ENCODE results near the gene AP4B1.
"Not testable (repeated sequence)": the region's sequence is repeated elsewhere in the genome, so short reads cannot be mapped to it uniquely, and the experiment has no call there.

Gene AP4B1

DNA sequence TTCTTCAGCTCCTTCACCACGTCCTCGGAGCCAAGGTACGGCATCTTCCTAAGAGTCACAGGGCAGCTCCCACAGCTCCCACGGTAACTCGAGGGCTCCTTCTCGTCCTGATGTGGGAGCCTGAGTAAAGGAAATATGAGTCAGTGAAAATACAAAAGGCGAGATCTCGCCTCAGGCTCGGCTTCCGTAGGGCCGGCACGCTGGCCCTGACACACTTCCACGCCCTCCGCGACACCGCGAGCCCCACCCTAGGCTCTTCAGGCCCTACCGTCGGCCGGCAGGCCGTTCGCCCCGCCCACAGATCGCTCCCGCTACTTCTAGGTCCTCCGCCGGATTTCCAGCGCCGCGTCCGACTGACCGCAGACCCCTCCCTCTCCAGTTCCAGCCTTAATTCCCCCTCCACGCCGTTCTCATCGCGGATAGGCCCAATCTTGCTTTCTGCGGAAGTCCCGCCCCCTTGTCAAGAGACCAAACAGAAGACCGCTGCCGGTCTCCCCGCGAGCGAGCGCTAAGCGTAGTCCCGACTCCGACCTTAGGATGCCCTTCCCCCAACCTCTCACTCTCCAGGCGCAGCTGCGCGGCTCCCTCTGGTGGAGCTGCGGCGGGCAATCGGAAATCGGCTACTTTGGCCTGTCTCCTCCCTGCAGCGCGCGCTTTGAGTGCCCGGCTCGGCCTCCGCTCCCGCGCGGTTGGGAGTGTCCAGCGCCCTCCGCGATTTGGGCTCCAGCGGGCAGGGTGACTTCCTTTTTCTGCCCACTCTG, at the start of gene AP4B1, which contains the start of gene DCLRE1B:
Gene AP4B1, minus strand, starts transcription at position 126 of the 761 bp plus-strand sequence. Its CDS starts 82 bp downstream, at position 44.
Gene DCLRE1B, plus strand, starts transcription at position 653 of the 761 bp plus-strand sequence. CDS start 261 bp downstream, outside the sequence.
- FAIRE-seq, result peak; percentile 95

DNA sequence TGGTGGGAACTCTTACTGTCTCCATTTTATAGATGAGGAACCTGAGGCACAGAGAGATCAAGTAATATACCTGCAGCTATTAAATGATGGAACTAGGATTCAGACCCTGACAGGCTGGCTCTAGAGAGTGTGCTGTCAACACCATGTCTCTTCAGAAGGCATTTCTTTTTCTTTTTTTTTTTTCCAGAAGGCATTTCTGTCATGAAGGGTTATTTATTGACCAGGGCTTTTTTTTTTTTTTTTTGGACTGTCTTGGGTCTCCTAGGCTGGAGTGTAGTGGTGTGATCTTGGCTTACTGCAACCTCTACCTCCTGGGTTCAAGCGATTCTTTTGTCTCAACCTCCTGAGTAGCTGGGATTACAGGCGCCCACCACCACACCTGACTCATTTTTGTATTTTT, 47.1 kb upstream of the AP4B1 start:
- no peak for FAIRE-seq

DNA sequence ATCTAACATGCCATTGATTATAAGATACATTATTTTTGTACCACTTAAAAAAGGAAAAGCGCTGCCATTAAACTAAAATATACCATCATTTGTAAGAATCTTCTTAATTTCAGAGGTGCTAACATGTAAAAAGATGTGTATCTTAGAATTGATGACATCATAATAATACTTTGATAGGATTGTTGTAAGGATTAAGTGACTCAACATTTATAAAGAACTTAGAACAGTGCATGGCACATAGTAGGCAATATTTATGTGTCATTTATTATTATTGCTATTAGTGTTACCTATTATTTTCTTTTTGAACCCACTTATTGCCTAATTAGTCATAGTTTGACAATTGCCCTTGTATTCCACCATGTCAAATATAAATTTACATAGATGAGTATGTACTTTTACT, 46.3 kb upstream of the AP4B1 start:
- FAIRE-seq, result no peak

DNA sequence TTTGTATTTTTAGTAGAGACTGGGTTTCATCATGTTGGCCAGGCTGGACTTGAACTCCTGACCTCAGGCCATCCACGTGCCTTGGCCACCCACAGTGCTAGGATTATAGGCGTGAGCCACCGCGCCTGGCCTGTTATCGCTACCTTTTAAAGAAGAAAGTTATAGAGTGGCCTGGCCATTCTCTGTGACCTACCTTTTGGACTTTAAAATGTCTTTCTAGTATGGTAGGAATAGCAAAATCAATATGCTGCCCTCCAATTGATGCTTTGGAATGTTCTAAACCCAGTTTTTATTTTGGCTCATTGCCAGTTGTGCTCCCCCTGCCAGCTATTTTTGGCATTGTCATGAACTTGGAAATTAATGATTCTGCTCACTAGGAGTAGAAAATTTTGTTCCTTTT, 44.4 kb upstream of the AP4B1 start:
- FAIRE-seq, result no peak

DNA sequence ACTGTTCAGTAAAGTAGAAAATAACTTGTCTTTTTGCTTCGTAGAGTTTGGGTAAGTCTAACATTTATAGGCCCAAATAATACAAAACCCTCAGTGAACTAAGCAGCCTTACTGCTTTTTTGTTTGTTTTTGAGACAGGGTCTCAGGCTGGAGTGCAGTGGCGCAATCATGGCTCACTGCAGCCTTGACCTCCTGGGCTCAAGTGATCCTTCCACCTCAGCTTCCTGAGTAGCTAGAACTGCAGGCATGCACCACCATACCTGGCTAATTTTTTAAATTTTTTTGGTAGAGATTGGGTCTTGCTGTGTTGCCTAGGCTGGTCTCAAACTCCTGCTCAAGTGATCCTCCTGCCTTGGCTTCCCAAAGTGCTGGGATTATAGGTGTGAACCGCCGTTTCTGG, 43.6 kb upstream of the AP4B1 start:
- FAIRE-seq, result not testable (repeated sequence)

DNA sequence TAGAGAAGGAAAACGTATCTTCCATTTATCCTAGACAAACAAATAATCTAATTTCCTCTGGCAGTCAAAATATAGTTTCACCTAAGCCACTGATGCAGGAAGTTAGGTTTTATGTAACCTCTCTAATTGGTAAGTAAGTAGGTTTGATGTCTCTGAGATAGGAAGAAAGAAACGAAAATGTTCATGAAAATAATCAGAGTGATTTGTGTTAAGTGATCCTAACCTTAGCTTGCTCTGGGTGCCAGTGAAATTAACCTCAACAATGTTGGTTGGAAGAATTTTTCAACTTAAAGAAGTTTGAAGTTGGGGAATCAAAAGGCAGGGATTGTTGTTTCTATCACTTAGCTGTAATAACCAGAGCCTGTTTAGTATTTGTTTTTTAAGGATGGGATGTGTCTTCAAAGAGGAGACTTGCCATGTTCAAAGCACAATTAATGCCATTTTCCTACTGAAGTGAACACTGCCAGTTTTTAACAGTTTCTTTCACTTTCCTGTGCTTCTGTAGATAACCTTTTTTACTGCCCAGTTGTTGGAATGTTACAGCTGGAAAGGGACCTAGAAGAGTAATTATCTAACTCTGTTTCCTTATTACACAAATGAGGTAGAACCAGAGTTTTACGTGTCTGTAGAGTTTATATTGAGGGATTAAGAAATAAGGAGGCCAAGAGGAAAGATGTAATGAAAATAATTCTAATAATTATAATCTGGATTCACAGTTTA, 42.9 kb upstream of the AP4B1 start:
- no peak for FAIRE-seq

DNA sequence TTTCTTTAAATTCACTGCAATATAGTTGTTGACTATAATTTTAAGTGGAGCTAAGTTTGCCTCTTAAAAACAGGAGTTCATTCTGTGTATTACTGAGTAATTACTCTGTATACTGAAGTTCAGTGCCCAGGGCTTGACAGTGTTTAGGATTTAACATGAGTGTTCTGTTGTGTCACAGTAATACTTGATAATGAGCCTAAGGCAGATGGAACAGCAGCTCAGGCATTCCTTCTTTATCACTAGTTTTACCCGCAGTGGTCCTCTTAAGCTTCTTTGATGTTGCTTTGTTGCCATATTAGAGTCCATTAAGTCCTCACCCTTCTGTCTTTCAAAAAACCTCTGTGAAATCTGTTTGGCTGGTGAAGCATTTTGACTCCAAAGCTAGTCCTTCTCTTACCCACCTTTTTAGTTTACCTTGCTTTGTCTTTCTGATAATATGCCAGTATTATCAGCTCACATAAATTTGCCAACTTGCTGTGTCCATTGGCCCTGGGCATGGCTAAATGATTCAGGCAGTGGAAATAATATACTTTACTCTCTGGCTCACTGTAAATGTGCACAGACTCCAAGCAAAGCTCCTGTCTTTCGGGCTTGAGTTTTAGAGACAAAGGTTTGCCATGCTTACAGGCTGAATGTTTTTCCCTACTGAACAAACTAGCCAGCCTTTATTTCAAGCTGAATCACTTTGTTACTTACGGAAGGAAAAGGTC, 42.2 kb upstream of the AP4B1 start:
- no peak for FAIRE-seq

DNA sequence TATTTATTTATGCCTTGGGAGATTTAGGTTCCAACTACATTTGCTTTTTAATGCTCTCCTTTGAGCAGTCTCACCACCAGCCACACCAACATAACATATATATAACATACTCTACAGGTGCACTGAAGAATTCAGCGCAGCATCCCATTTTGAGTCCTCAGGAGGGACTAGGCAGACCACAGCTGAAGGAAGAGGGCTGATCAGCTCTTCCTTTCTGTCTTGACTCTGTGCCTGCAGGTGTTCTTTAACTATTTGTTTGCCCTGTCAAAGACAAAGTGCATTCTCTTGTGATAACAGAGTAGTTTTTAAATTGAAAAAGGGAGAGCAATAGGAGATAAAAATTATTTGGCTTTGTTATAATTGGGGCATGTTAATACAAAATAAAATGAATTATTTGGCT, 41.5 kb upstream of the AP4B1 start:
- FAIRE-seq, result no peak

DNA sequence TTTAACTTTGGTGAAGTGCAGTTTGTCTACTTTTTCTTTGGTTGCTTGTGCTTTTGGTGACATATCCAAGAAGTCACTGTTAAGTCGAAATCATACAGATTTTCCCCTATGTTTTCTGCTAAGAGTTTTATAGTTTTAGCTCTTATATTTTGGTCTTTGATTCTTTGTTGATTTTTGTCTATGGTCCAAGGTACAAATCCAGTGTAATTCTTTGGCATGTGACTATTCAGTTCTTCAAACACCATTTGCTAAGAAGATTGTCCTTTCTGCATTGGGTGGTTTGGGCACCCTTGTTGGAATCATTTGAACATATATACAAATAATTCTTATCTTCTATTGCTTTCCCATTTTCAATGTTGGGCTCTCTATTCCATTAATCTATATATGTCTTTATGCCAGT, 40.7 kb upstream of the AP4B1 start:
- no peak for FAIRE-seq

DNA sequence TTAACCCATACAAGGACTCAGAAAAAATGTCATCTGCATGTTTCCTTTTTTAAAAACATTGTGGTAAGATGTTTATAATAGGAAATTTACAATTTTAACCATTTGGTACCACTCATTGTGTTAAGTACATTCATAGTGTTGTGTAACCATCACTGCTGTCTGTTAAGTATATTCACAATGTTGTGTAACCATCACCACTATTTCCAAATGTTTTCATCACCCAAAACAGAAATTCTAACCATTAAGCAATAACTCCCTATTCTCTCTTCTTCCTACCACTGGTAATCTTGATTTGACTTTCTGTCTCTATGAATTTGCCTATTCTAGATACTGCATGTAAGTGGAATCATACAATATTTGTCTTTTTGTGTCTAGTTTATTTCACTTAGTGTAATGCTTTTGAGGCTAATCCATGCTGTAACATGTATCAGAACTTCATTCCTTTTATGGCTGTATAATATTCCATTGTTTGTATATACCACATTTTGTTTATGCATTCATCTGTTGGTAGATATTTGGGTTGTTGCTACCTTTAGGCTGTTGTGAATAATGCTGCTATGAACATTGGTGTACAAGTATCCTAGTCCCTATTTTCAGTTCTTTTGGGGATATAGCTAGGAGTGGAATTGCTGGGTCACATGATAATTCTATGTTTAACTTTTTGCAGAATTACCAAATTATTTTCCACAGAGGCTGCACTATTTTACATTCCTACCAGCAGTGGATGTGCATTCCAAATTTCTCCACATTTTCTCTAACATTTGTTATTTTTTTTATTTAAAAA, 38.6 kb upstream of the AP4B1 start:
- no peak for FAIRE-seq

DNA sequence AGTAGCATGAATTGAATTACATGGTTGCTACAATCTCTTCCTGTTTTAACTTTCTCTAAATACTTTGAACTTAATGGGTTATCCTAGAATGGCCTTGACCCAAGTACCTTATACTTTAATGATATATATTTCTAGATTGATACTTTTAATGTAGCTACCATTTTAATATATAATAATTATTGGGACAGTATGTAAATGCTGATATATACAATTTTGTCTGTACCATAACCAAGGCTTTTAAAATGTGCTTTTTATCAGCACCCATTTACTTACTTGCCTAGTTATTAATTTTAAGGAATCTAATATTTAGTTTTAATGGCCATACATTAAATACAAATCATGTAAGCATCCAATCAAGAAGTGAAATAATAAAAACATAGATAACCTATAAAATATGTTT, 37.9 kb upstream of the AP4B1 start:
- no peak for FAIRE-seq

DNA sequence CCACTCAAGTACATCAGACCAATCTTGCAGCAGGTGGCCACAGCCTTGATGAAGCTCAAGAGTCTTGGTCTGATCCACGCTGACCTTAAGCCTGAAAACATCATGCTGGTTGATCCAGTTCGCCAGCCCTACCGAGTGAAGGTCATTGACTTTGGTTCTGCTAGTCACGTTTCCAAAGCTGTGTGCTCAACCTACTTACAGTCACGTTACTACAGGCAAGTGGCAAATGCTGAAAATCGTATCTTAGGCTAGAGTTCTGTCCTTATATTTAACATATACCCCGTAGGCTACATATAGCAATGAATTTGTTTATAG, 36.6 kb upstream of the AP4B1 start:
- no peak for FAIRE-seq

DNA sequence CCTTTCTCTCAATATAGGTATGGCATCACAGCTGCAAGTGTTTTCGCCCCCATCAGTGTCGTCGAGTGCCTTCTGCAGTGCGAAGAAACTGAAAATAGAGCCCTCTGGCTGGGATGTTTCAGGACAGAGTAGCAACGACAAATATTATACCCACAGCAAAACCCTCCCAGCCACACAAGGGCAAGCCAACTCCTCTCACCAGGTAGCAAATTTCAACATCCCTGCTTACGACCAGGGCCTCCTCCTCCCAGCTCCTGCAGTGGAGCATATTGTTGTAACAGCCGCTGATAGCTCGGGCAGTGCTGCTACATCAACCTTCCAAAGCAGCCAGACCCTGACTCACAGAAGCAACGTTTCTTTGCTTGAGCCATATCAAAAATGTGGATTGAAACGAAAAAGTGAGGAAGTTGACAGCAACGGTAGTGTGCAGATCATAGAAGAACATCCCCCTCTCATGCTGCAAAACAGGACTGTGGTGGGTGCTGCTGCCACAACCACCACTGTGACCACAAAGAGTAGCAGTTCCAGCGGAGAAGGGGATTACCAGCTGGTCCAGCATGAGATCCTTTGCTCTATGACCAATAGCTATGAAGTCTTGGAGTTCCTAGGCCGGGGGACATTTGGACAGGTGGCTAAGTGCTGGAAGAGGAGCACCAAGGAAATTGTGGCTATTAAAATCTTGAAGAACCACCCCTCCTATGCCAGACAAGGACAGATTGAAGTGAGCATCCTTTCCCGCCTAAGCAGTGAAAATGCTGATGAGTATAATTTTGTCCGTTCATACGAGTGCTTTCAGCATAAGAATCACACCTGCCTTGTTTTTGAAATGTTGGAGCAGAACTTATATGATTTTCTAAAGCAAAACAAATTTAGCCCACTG, 36.0 kb upstream of the AP4B1 start:
- FAIRE-seq, result no peak

DNA sequence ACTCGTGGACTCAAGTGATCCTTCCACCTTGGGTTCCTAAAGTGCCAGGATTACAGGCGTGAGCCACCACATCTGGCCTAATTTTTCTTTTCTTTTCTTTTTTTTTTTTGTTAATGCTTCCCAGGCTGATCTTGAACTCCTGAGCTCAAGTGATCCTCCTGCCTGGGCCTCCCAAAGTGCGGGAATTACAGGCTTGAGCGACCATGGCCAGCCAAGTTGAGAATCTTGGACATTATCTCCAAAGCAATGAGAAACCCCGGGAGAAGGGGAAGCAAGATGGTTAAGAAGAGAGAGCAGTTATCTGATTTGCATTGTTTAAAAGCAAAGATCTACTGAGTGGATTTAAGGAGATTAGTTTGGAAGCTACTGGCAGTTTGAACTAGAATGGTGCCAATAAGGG, 33.6 kb upstream of the AP4B1 start:
- FAIRE-seq, result no peak

DNA sequence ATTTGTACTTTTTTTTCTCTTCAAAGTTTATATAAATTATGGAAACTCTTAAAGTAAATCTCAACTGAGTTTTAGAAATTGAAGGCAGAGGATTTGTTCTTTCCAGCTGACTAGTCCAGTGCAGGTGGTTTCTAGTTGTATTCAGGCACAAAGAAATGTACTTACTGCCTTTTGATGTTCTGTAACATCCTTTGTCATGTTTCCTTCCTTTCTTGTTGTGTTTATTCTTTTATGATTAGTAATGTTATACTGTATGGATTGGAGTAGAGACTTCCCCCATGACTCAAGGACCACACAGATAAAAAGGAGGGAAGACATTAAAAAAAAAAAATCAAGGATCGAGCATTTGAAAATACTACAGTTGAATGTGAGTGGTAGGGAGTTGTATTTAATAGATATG, 32.5 kb upstream of the AP4B1 start:
- FAIRE-seq, result no peak

DNA sequence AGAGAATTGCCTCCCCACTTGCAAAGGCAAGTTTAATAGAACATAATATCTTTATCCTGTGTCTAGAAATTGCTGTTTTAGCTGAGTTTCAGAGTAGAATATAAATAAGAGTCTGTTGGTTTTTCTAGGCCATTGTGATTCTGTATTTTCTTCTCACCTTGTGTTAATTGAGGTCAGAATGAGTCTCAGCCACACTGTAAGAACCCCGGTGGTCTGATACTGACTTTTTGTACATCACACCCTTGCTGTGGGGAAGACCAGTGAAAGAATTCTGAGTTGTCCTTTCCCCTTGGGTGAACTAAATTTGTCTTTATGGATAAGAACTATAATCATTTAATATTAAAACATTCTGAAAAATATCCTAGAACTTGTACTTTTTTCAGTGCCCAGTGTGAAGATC, 31.4 kb upstream of the AP4B1 start:
- no peak for FAIRE-seq

DNA sequence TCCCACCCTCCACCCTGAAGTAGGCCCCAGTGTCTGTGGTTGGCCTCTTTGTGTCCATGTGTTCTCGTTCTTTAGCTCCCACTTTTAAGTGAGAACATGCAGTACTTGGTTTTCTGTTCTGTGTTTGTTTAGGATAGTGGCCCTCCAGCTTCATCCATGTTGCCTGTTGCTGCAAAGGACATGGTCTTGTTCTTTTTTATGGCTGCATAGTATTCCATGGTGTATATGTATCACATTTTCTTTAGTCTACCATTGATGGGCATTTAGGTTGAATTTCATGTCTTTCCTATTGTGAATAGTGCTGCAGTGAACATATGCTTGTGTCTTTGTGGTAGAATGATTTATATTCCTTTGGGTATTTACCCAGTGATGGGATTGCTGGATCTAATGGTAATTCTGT, 30.6 kb upstream of the AP4B1 start:
- no peak for FAIRE-seq

DNA sequence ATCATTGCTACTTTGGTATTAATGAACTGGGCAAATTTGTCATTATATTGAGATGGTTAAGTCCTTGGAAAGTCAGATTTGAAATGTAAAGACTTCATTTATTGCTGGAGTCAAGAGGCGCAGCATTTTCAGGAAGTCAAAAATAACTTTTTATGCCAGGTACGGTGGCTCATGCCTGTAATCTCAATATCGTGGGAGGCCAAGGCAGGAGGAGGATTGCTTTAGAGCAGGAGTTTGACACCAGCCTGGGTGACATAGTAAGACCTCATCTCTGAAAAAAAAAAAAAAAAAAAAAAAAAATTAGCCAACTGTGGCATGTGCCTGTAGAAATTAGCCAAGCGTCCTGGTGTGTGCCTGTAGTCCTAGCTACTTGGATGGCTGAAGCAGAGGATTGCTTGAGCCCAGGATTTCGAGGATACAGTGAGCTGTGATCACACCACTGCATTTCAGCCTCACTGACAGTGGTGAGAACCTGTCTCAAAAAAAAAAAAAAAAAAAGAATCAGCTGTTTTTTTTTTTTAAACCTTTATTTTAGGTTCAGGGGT, 30.0 kb upstream of the AP4B1 start:
- FAIRE-seq, result no peak

DNA sequence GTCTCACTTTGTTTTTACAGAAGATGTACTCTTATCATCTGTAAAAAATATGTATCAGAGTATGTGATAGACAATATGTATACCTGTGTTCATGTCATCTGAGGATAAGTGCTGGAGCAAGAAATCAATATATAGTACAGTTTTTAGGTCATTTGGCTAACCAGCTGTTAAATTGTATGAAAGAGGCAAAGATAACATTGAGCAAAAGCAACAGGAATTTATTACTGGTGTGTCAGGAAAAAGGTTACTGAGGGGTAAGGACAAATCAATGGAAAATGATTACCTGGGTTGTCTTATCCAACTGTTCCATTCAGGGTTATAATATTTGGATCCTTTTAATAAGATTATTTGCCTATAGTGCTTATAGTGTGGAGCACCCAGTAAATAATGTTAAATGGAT, 29.4 kb upstream of the AP4B1 start:
- FAIRE-seq, result no peak

DNA sequence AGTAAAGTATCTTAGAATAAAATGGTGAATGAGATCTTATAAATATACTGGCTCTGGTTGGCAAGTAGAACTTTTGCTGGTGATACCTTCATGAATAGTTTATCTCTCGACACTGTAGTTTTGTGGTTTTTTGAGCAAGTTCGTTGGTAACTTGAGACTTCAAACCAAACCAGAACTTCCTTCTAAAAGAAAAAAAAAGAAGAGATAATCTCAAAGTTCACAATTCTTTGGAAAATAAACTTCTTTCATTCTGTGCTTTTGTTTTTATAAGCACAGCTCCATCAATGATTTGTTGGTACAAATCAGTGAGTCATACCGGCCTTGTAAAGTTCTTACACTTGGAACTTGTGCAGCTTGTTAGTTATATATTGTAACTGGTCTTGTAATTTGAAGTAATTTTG, 26.9 kb upstream of the AP4B1 start:
- no peak for FAIRE-seq

DNA sequence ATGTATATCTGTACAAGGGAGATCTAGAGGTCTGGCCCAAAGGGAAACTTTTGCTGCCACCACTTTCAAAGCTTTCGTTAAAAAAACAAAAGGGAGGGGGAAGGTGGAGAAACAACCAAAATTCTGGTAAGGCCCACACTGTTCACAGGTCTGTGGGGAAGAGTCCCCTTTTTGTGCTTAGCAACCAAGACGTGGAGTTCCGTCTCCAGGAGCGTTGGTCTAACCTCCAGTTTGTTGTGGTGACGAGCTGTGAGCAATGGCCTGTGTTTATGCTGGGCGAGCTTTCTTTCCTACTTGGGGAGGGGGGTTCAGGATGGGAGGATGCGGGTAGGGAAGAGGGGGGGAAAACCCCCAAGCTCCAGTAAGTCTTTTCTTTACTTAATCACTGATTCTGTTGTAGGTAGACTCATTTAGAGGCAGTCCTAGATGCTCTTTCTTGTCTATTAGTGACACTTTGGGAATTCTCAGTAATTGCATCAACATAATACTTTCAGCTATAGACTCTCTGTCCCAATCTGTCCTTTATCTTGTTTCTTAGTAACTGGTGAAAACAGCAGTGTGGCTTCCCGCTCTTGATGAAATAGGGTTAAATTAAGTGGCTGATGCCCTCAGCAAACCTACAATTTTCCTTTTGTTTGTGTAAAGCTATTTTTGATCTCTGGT, 26.0 kb upstream of the AP4B1 start:
- FAIRE-seq, result no peak

Measured in endometrium (tissue), 2 donors.